ENCODE measurements around the gene SH2B3. TPM values are rescaled to one million over a fixed set of nuclear protein-coding genes. Genes with fewer than 3 reads are reported as not detected.

Gene SH2B3
- total RNA-seq, 1 experiment from 2014 or later: 6.5 TPM

DNA sequence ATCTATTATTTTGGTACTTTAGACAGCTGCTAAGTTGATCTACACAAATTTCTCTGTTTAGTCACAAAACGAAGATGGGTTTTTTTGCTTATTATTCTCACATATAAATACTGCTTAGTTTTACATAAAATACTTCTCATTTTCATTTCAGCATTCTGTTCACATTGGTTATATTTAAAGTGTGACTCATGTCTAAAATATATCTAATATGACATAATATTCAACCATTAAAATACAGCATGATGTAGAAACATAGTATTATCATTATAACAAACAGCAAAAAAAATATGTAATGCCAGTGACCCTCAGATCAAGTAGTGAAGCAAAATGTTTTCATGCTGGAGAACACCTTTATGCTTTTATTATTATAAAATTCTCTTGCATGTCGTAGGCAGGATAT lies 63.7 kb downstream of the SH2B3 start:
- no peak for TF ChIP-seq EZH2 (IDR thresholded peaks at IDR 0.05; ENCODE audit: low read depth)
- TF ChIP-seq, protein P1, sequence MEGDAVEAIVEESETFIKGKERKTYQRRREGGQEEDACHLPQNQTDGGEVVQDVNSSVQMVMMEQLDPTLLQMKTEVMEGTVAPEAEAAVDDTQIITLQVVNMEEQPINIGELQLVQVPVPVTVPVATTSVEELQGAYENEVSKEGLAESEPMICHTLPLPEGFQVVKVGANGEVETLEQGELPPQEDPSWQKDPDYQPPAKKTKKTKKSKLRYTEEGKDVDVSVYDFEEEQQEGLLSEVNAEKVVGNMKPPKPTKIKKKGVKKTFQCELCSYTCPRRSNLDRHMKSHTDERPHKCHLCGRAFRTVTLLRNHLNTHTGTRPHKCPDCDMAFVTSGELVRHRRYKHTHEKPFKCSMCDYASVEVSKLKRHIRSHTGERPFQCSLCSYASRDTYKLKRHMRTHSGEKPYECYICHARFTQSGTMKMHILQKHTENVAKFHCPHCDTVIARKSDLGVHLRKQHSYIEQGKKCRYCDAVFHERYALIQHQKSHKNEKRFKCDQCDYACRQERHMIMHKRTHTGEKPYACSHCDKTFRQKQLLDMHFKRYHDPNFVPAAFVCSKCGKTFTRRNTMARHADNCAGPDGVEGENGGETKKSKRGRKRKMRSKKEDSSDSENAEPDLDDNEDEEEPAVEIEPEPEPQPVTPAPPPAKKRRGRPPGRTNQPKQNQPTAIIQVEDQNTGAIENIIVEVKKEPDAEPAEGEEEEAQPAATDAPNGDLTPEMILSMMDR (conservative IDR thresholded peaks at IDR 0.05): no peak
- POLR2A ChIA-PET (ENCODE audit: unreplicated experiment): no interaction called here
- H3K9me3 ChIP-seq (ENCODE audit: insufficient read depth, low read depth): no peaks in the 10 kb centered on the region
- CTCF ChIA-PET: no interaction called here
- H3K9me2 ChIP-seq (ENCODE audit: insufficient read depth): no peaks in the 10 kb centered on the region
- H3F3A ChIP-seq (ENCODE audit: insufficient read depth, low read depth): peaks cover 22% of the 10 kb centered on the region
- no peaks in the 10 kb centered on the region for H3K27me3 ChIP-seq (ENCODE audit: insufficient read depth, low read depth)
- no peak overlapping the region for H3K4me2 ChIP-seq
- no peak for DNase-seq
- intact Hi-C loops (cut with micrococcal nuclease; ENCODE audit: unreplicated experiment): no loop called here
- BruUV-seq (replicated peaks): no TSS peak
- no peaks in the 10 kb centered on the region for H3K4me1 ChIP-seq (replicated peaks; ENCODE audit: insufficient read depth)
- no peak overlapping the region for H2AFZ ChIP-seq
- peaks cover 45% of the 10 kb centered on the region for H3K36me3 ChIP-seq (ENCODE audit: low read depth)
- H3K4me3 ChIP-seq: no peak overlapping the region
- H3K27ac ChIP-seq: no peak overlapping the region
- H4K20me1 ChIP-seq (ENCODE audit: insufficient read depth): peaks cover 20% of the 10 kb centered on the region
- H3K79me2 ChIP-seq (ENCODE audit: low read depth): no peaks in the 10 kb centered on the region; the same call in 1 of the 2 replicates

DNA sequence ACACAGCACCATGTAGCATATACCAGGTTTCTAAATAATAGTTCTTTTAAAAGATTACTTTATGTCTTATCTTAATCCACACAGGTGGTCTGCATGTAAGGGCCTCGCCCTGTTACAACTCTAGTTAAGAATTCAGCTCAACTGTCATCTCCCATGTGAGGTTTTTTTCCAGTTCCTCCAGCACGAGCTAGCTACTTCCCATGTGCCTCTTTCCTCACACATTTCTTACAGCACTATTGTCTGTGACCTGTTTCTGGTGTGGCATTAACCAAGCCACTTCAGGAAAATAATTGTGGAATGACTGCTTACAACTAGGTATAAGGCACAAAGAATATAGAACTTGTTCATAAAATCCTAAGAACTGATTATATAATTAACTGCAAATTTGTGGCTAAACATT lies 65.5 kb downstream of the SH2B3 start:
- DNase-seq: no peak
- CTCF ChIA-PET: interaction anchor here (0.6 kb wide), 1 partner anchor 37 kb away, joined by 8 read pairs; no protein-coding TSS in a partner anchor
- Histone ChIP-seq H3K4me2 (no peak overlapping the region), H3K79me2 (ENCODE audit: low read depth) (no peaks in the 10 kb centered on the region; the same call in 1 of the 2 replicates), H3K27me3 (ENCODE audit: insufficient read depth, low read depth) (no peaks in the 10 kb centered on the region), H3K4me1 (replicated peaks; ENCODE audit: insufficient read depth) (no peaks in the 10 kb centered on the region), H3K4me3 (no peak overlapping the region), H3F3A (ENCODE audit: insufficient read depth, low read depth) (peaks cover 22% of the 10 kb centered on the region), H3K9me3 (ENCODE audit: insufficient read depth, low read depth) (no peaks in the 10 kb centered on the region), H2AFZ (no peak overlapping the region), H3K9me2 (ENCODE audit: insufficient read depth) (no peaks in the 10 kb centered on the region), H3K27ac (no peak overlapping the region), H3K36me3 (ENCODE audit: low read depth) (peaks cover 40% of the 10 kb centered on the region), H4K20me1 (ENCODE audit: insufficient read depth) (peaks cover 24% of the 10 kb centered on the region)
- TF ChIP-seq, protein P1 (conservative IDR thresholded peaks at IDR 0.05): no peak
- no peak for TF ChIP-seq EZH2 (IDR thresholded peaks at IDR 0.05; ENCODE audit: low read depth)
- no TSS peak for BruUV-seq (replicated peaks)
- intact Hi-C loops (cut with micrococcal nuclease; ENCODE audit: unreplicated experiment): no loop called here
- POLR2A ChIA-PET (ENCODE audit: unreplicated experiment): no interaction called here

DNA sequence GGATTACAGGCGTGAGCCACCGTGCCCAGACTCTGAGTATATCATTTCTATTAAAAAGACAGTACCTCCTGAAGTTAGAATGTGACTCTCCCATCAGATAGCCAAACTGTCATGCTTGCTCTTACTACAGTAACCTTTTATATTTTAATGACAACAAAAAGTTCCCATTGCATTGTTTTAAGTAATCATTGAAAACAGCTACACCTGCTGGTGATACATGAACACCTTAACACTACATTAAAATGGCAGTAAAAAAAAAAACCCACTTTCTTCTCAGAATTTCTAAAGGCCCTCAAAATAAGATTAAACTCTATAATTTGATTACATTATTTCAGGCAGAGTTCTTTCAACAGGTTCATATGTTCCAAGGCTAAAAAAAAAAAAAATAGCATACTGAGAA lies 76.7 kb downstream of the SH2B3 start:
- H3F3A ChIP-seq (ENCODE audit: insufficient read depth, low read depth): peaks cover 10% of the 10 kb centered on the region; the same call in 1 of the 2 replicates
- peaks cover 23% of the 10 kb centered on the region for H4K20me1 ChIP-seq (ENCODE audit: insufficient read depth)
- POLR2A ChIA-PET (ENCODE audit: unreplicated experiment): no interaction called here
- no peaks in the 10 kb centered on the region for H3K27me3 ChIP-seq (ENCODE audit: insufficient read depth, low read depth)
- peaks cover 47% of the 10 kb centered on the region for H3K36me3 ChIP-seq (ENCODE audit: low read depth)
- H3K4me1 ChIP-seq (replicated peaks; ENCODE audit: insufficient read depth): no peaks in the 10 kb centered on the region
- H3K9me3 ChIP-seq (ENCODE audit: insufficient read depth, low read depth): no peaks in the 10 kb centered on the region
- no peak overlapping the region for H2AFZ ChIP-seq
- no peak for TF ChIP-seq EZH2 (IDR thresholded peaks at IDR 0.05; ENCODE audit: low read depth)
- TF ChIP-seq, protein P1 (conservative IDR thresholded peaks at IDR 0.05): peak; percentile 48; the same call in 1 of the 2 replicates
- H3K4me3 ChIP-seq: no peak overlapping the region
- intact Hi-C loops (cut with micrococcal nuclease; ENCODE audit: unreplicated experiment): no loop called here
- no TSS peak for BruUV-seq (replicated peaks)
- CTCF ChIA-PET: interaction anchor here (0.6 to 0.7 kb wide), 2 partner anchors 80 to 112 kb away, joined by 3 read pairs; no protein-coding TSS in a partner anchor
- DNase-seq: no peak
- no peaks in the 10 kb centered on the region for H3K9me2 ChIP-seq (ENCODE audit: insufficient read depth)
- no peak overlapping the region for H3K27ac ChIP-seq
- H3K79me2 ChIP-seq (ENCODE audit: low read depth): no peaks in the 10 kb centered on the region
- H3K4me2 ChIP-seq: no peak overlapping the region
